Mesendoderm (in vitro differentiated cells): Measurements from ENCODE around the gene IRX5.

Experiments used
- DNase-seq: peaks from one replicate; pipeline ENCODE4 v3.0.0; 2013
- H2AK5ac ChIP-seq: 2 replicates; pipeline ENCODE4 v1.6.1; 2013; ENCODE audit warnings: low read length, inconsistent platforms
- H2BK120ac ChIP-seq: 2 replicates; pipeline ENCODE4 v1.6.1; 2013; ENCODE audit warnings: low read depth, mild to moderate bottlenecking, low read length, moderate library complexity, mixed read lengths
- H2BK15ac ChIP-seq: replicated peaks from 2 replicates; pipeline ENCODE4 v1.6.1; 2013; ENCODE audit warnings: low read depth, mild to moderate bottlenecking, moderate library complexity
- H2BK5ac ChIP-seq: 2 replicates; pipeline ENCODE4 v1.6.1; 2013; ENCODE audit warnings: low read length, inconsistent platforms
- H3K18ac ChIP-seq: 2 replicates; pipeline ENCODE4 v1.6.1; 2013; ENCODE audit warnings: mild to moderate bottlenecking, low read length, mixed read lengths
- H3K23ac ChIP-seq: one replicate; pipeline ENCODE4 v1.6.1; 2013; ENCODE audit warnings: low read length
- H3K27ac ChIP-seq: 2 replicates; pipeline ENCODE4 v1.5.1; 2013; ENCODE audit warnings: low read depth, mild to moderate bottlenecking, inconsistent platforms, low read length, moderate library complexity
- H3K27me3 ChIP-seq: 2 replicates; pipeline ENCODE4 v1.6.1; 2013; ENCODE audit warnings: low read length, control low read depth, mild to moderate bottlenecking, inconsistent platforms; ENCODE audit not compliant: insufficient read depth, poor library complexity
- H3K36me3 ChIP-seq: 2 replicates; pipeline ENCODE4 v1.6.1; 2013; ENCODE audit warnings: low read length, inconsistent platforms; ENCODE audit not compliant: control insufficient read depth, insufficient read depth
- H3K4ac ChIP-seq: one replicate; pipeline ENCODE4 v1.6.1; 2013; ENCODE audit warnings: low read depth, mild to moderate bottlenecking, low read length, moderate library complexity
- H3K4me1 ChIP-seq: 2 replicates; pipeline ENCODE4 v1.6.1; 2013; ENCODE audit warnings: low read depth, low read length, inconsistent platforms; ENCODE audit not compliant: control insufficient read depth
- H3K4me2 ChIP-seq: 2 replicates; pipeline ENCODE4 v1.6.1; 2013; ENCODE audit warnings: low read length
- H3K4me3 ChIP-seq: 2 replicates; pipeline ENCODE4 v1.5.1; 2013; ENCODE audit warnings: mild to moderate bottlenecking, low read length
- H3K56ac ChIP-seq: one replicate; pipeline ENCODE4 v1.6.1; 2013; ENCODE audit warnings: low read length
- H3K79me1 ChIP-seq: 2 replicates; pipeline ENCODE4 v1.6.1; 2013; ENCODE audit warnings: low read length, inconsistent platforms
- H3K79me2 ChIP-seq: 2 replicates; pipeline ENCODE4 v1.6.1; 2013; ENCODE audit warnings: mild to moderate bottlenecking, low read length; ENCODE audit not compliant: control insufficient read depth, insufficient read depth
- H3K9ac ChIP-seq: 2 replicates; pipeline ENCODE4 v1.6.1; 2013; ENCODE audit warnings: low read length, inconsistent platforms
- H4K5ac ChIP-seq: one replicate; pipeline ENCODE4 v1.6.1; 2013; ENCODE audit warnings: low read length
- H4K8ac ChIP-seq: one replicate; pipeline ENCODE4 v1.6.1; 2013; ENCODE audit warnings: low read depth, mild to moderate bottlenecking, control low read depth, low read length, moderate library complexity
- WGBS: extraction: QIAGEN DNeasy Blood & Tissue Kit; methylation state at CpG from one replicate; pipeline ENCODE4 v1.1.7; 2013; ENCODE audit warnings: low lambda C conversion rate, missing lambda C conversion rate; ENCODE audit not compliant: insufficient coverage; ENCODE audit errors: extremely low coverage; 5-methylcytosine and 5-hydroxymethylcytosine counted together

The IRX5 gene

GRCh38 chr16:54912720-54913119, 17.9 kb upstream of the IRX5 start:
- Histone ChIP-seq H2BK5ac (no peak overlapping the region), H3K9ac (no peak overlapping the region), H3K79me2 (no peaks in the 10 kb centered on the region), H3K18ac (no peak overlapping the region), H2BK15ac (no peak overlapping the region), H3K4me1 (no peaks in the 10 kb centered on the region), H3K23ac (no peak overlapping the region), H3K79me1 (no peaks in the 10 kb centered on the region), H3K27me3 (no peaks in the 10 kb centered on the region), H2BK120ac (no peak overlapping the region), H3K36me3 (no peaks in the 10 kb centered on the region), H3K4me3 (no peak overlapping the region), H2AK5ac (no peak overlapping the region), H3K27ac (no peak overlapping the region), H4K8ac (no peak overlapping the region), H3K56ac (no peak overlapping the region), H4K5ac (no peak overlapping the region), H3K4ac (no peak overlapping the region), H3K4me2 (no peak overlapping the region)
- WGBS, result no CpG with 5 or more reads among the region's 2 CpGs
- peak; percentile 0 for DNase-seq

GRCh38 chr16:54921206-54921824, 9.3 kb upstream of the IRX5 start:
- H3K4ac ChIP-seq, result no peak overlapping the region
- no peaks in the 10 kb centered on the region for H3K4me1 ChIP-seq
- H3K4me2 ChIP-seq, result no peak overlapping the region
- no peak overlapping the region for H4K5ac ChIP-seq
- H3K36me3 ChIP-seq, result no peaks in the 10 kb centered on the region
- H2BK5ac ChIP-seq, result no peak overlapping the region
- no CpG with 5 or more reads among the region's 3 CpGs for WGBS
- H2BK15ac ChIP-seq, result no peak overlapping the region
- no peaks in the 10 kb centered on the region for H3K79me2 ChIP-seq
- no peak overlapping the region for H3K27ac ChIP-seq
- no peak overlapping the region for H3K56ac ChIP-seq
- DNase-seq, result no peak
- H3K4me3 ChIP-seq, result no peak overlapping the region
- H2BK120ac ChIP-seq, result no peak overlapping the region
- H2AK5ac ChIP-seq, result no peak overlapping the region
- H3K23ac ChIP-seq, result no peak overlapping the region
- H3K9ac ChIP-seq, result no peak overlapping the region
- no peak overlapping the region for H3K18ac ChIP-seq
- H3K27me3 ChIP-seq, result no peaks in the 10 kb centered on the region
- no peak overlapping the region for H4K8ac ChIP-seq
- H3K79me1 ChIP-seq, result no peaks in the 10 kb centered on the region

GRCh38 chr16:54923055-54923473, 7.6 kb upstream of the IRX5 start:
- no CpG with 5 or more reads among the region's 4 CpGs for WGBS
- Histone ChIP-seq H3K79me2 (no peaks in the 10 kb centered on the region), H3K4me1 (no peaks in the 10 kb centered on the region), H3K23ac (no peak overlapping the region), H3K4me2 (no peak overlapping the region), H4K5ac (no peak overlapping the region), H3K4ac (no peak overlapping the region), H3K79me1 (no peaks in the 10 kb centered on the region), H3K36me3 (no peaks in the 10 kb centered on the region), H2BK15ac (no peak overlapping the region), H3K56ac (no peak overlapping the region), H3K4me3 (no peak overlapping the region), H4K8ac (no peak overlapping the region), H2AK5ac (no peak overlapping the region), H3K9ac (no peak overlapping the region), H3K18ac (no peak overlapping the region), H2BK5ac (no peak overlapping the region), H3K27me3 (no peaks in the 10 kb centered on the region), H2BK120ac (no peak overlapping the region), H3K27ac (no peak overlapping the region)
- DNase-seq, result no peak

- no peak overlapping the region for H3K9ac ChIP-seq
- H3K23ac ChIP-seq, result no peak overlapping the region
- H3K4me3 ChIP-seq, result no peak overlapping the region
- H3K79me2 ChIP-seq, result no peaks in the 10 kb centered on the region
- H3K79me1 ChIP-seq, result no peaks in the 10 kb centered on the region
- no peak overlapping the region for H3K18ac ChIP-seq
- no CpG with 5 or more reads among the region's 2 CpGs for WGBS
- H3K56ac ChIP-seq, result no peak overlapping the region
- DNase-seq, result no peak
- H3K36me3 ChIP-seq, result no peaks in the 10 kb centered on the region
- no peak overlapping the region for H3K4ac ChIP-seq
- H3K4me1 ChIP-seq, result no peaks in the 10 kb centered on the region
- no peak overlapping the region for H3K4me2 ChIP-seq
- H3K27ac ChIP-seq, result no peak overlapping the region
- no peak overlapping the region for H2BK120ac ChIP-seq
- no peak overlapping the region for H2BK5ac ChIP-seq
- no peaks in the 10 kb centered on the region for H3K27me3 ChIP-seq
- no peak overlapping the region for H4K5ac ChIP-seq
- H2AK5ac ChIP-seq, result no peak overlapping the region
- H2BK15ac ChIP-seq, result no peak overlapping the region
- no peak overlapping the region for H4K8ac ChIP-seq
Observed at GRCh38 chr16:54923988-54924387, 6.7 kb upstream of the IRX5 start.

- Histone ChIP-seq H3K4me2 (no peak overlapping the region), H2BK15ac (no peak overlapping the region), H3K79me1 (no peaks in the 10 kb centered on the region), H3K36me3 (no peaks in the 10 kb centered on the region), H3K9ac (no peak overlapping the region), H2AK5ac (no peak overlapping the region), H3K79me2 (no peaks in the 10 kb centered on the region), H4K5ac (no peak overlapping the region), H2BK5ac (no peak overlapping the region), H3K56ac (no peak overlapping the region), H3K4me3 (no peak overlapping the region), H3K27ac (no peak overlapping the region), H3K4me1 (peaks cover 3% of the 10 kb centered on the region), H3K4ac (no peak overlapping the region), H3K27me3 (no peaks in the 10 kb centered on the region), H2BK120ac (no peak overlapping the region), H3K23ac (no peak overlapping the region), H3K18ac (no peak overlapping the region), H4K8ac (no peak overlapping the region)
- WGBS, result no CpG with 5 or more reads among the region's 4 CpGs
- DNase-seq, result no peak
Observed at GRCh38 chr16:54926166-54926838, 4.4 kb upstream of the IRX5 start.
